Measurements from ENCODE around the gene TTC33. TPM values are rescaled to one million over a fixed set of nuclear protein-coding genes. Genes with fewer than 3 reads are reported as not detected.

TTC33 gene
- total and polyA plus RNA-seq, 2 experiments from 2014 or later, result 8.0 to 9.0 TPM

DNA sequence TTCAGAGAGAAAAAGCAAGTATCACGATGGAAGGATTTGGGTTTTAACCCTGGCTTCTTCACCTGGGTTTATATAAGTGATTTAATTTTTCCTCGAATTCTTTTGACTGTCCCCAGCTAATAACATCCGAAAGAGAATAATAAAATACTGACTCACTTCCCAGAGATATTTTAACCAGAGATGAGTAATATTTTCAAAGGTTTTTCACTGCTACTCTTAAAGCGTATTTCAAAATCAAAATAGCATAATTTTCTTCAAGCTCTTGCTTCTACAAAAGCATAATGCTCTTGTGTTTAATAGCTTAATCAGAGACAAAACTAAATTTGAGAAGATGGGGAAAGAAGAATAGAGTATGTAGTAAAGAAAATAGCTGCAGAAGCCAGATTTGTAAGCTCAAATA lies 291.2 kb downstream of the TTC33 start:
- H3K27ac ChIP-seq, result no peak overlapping the region
- TF ChIP-seq EZH2phosphoT487 (IDR thresholded peaks at IDR 0.05; ENCODE audit: insufficient read depth, low read depth), result no peak
- no peak for TF ChIP-seq EZH2 (IDR thresholded peaks at IDR 0.05; ENCODE audit: insufficient read depth, poor library complexity, severe bottlenecking)
- H3K27me3 ChIP-seq (replicated peaks; ENCODE audit: insufficient read depth), result peaks cover 11% of the 10 kb centered on the region; the same call in 1 of the 2 replicates
- no peak overlapping the region for H2AFZ ChIP-seq
- H3K4me3 ChIP-seq, result no peak overlapping the region
- no peaks in the 10 kb centered on the region for H3F3A ChIP-seq (ENCODE audit: insufficient read depth)
- WGBS, 2 experiments (ENCODE audit: low coverage in 1 of 2, low lambda C conversion rate in 2 of 2, missing lambda C conversion rate in 2 of 2), result 38 to 43% methylated on average over 4 of the region's 4 CpGs
- peak; percentile 21 for DNase-seq
- H3K9me3 ChIP-seq (ENCODE audit: low read depth), result no peaks in the 10 kb centered on the region
- H3K9ac ChIP-seq, result no peak overlapping the region
- in situ Hi-C loops (cut with MboI), result no loop called here
- no peaks in the 10 kb centered on the region for H3K36me3 ChIP-seq (ENCODE audit: low read depth)
- H3K4me2 ChIP-seq (ENCODE audit: unreplicated experiment), result no peak overlapping the region
- no peaks in the 10 kb centered on the region for H4K20me1 ChIP-seq (ENCODE audit: insufficient read depth)
- H3K4me1 ChIP-seq (ENCODE audit: insufficient read depth), result 0 out of 2 replicates have a peak, but pooled peaks cover 8% of the 10 kb centered on the region
- H3K79me2 ChIP-seq (ENCODE audit: insufficient read depth), result no peaks in the 10 kb centered on the region
- no peaks in the 10 kb centered on the region for H3K9me2 ChIP-seq (ENCODE audit: insufficient read depth)

Small RNAs within 50 kb of the gene (small RNA-seq; reads per million reads assigned to genes)
- gene RF00092 (ENCODE audit: low read depth, low replicate concordance) (not detected), gene RF00191 (ENCODE audit: low read depth, low replicate concordance) (not detected)

Other genes starting within 250 kb of the TTC33 start
- gene PTGER4, start 76.0 kb downstream of the TTC33 start, total RNA-seq (2014; rRNA removed; shearing (Covaris generic)), result 0.13 TPM in 1 of 2 replicates, not detected in the other
- gene PTGER4, start 76.0 kb downstream of the TTC33 start, polyA plus RNA-seq (2016; fragmentation: Nextera tagmentation; extraction: Ambion mirVana), result 0.41 and 0.46 TPM in 2 replicates
- 74.2 and 77.4 TPM in 2 replicates for gene PRKAA1, start 42.4 kb upstream of the TTC33 start, total RNA-seq (2014; rRNA removed; shearing (Covaris generic))
- gene PRKAA1, start 42.4 kb upstream of the TTC33 start, polyA plus RNA-seq (2016; fragmentation: Nextera tagmentation; extraction: Ambion mirVana), result 33.8 and 35.5 TPM in 2 replicates
- 33.8 and 46.0 TPM in 2 replicates for gene RPL37, start 79.3 kb upstream of the TTC33 start, total RNA-seq (2014; rRNA removed; shearing (Covaris generic))
- 717 and 731 TPM in 2 replicates for gene RPL37, start 79.3 kb upstream of the TTC33 start, polyA plus RNA-seq (2016; fragmentation: Nextera tagmentation; extraction: Ambion mirVana)
- gene CARD6, start 85.4 kb upstream of the TTC33 start, total RNA-seq (2014; rRNA removed; shearing (Covaris generic)), result 7.1 and 7.5 TPM in 2 replicates
- gene CARD6, start 85.4 kb upstream of the TTC33 start, polyA plus RNA-seq (2016; fragmentation: Nextera tagmentation; extraction: Ambion mirVana), result 3.9 and 4.4 TPM in 2 replicates
- gene C7, start 153.5 kb upstream of the TTC33 start, total RNA-seq (2014; rRNA removed; shearing (Covaris generic)), result not detected in 2 replicates
- gene C7, start 153.5 kb upstream of the TTC33 start, polyA plus RNA-seq (2016; fragmentation: Nextera tagmentation; extraction: Ambion mirVana), result not detected in 2 replicates

All from GM23248 (cell line).